PC-9 (cell line): Measurements from ENCODE around the gene ODF2. TPM values are rescaled to one million over a fixed set of nuclear protein-coding genes. Genes with fewer than 3 reads are reported as not detected.

Experiments used
- BruUV-seq: library from RNA; stranded (reverse); fragments of 400-500 nt; replicated peaks from 2 replicates; lab custom pipeline; 2021; lab: Mats Ljungman, UMichigan
- CTCF ChIA-PET: fragments of 300-600 bp; sonication (Branson Sonifier 250); formaldehyde crosslinking; loops from one replicate; lab custom pipeline; 2022; ENCODE audit warnings: antibody characterized with exemption; lab: Charles Lee
- POLR2A ChIA-PET: fragments of 300-600 bp; sonication (Branson Sonifier 250); formaldehyde crosslinking; loops from one replicate; lab custom pipeline; 2022; ENCODE audit warnings: antibody characterized with exemption; ENCODE audit not compliant: unreplicated experiment; lab: Charles Lee
- DNase-seq, 2 experiments: peaks; one replicate each; pipeline versions ENCODE4 v3.0.0 to v3.0.0-alpha.2; 2015 to 2022; ENCODE audit warnings: mixed read lengths in 1 of 2
- H2AFZ ChIP-seq: fragments of 200-600 bp; sonication (generic); 2 replicates; pipeline ENCODE4 v1.8.1; 2017; ENCODE audit warnings: antibody characterized with exemption
- H3F3A ChIP-seq: fragments of 200-600 bp; sonication (generic); 2 replicates; pipeline ENCODE4 v1.8.1; 2017; ENCODE audit warnings: antibody characterized with exemption, mild to moderate bottlenecking, low read depth; ENCODE audit not compliant: insufficient read depth
- H3K27ac ChIP-seq: fragments of 200-600 bp; sonication (generic); 2 replicates; pipeline ENCODE4 v1.6.1; 2016; ENCODE audit warnings: mixed run types
- H3K27me3 ChIP-seq: fragments of 200-600 bp; sonication (generic); 2 replicates; pipeline ENCODE4 v1.6.1; 2016; ENCODE audit warnings: low read depth, mixed run types; ENCODE audit not compliant: insufficient read depth
- H3K36me3 ChIP-seq: fragments of 200-600 bp; sonication (generic); 2 replicates; pipeline ENCODE4 v1.6.1; 2016; ENCODE audit warnings: low read depth, mixed run types
- H3K4me1 ChIP-seq: fragments of 200-600 bp; sonication (generic); replicated peaks from 2 replicates; pipeline ENCODE4 v1.6.1; 2016; ENCODE audit warnings: mixed run types; ENCODE audit not compliant: insufficient read depth
- H3K4me2 ChIP-seq: fragments of 200-600 bp; sonication (generic); 2 replicates; pipeline ENCODE4 v1.6.1; 2017; ENCODE audit warnings: mixed run types
- H3K4me3 ChIP-seq: fragments of 200-600 bp; sonication (generic); 2 replicates; pipeline ENCODE4 v1.6.1; 2016; ENCODE audit warnings: mixed run types
- H3K79me2 ChIP-seq: fragments of 200-600 bp; sonication (generic); 2 replicates; pipeline ENCODE4 v1.6.1; 2017; ENCODE audit warnings: low read depth, mixed run types
- H3K9me2 ChIP-seq: fragments of 200-600 bp; sonication (generic); 2 replicates; pipeline ENCODE4 v1.8.1; 2017; ENCODE audit warnings: mild to moderate bottlenecking; ENCODE audit not compliant: insufficient read depth
- H3K9me3 ChIP-seq: fragments of 200-600 bp; sonication (generic); 2 replicates; pipeline ENCODE4 v1.8.1; 2016; ENCODE audit warnings: low read depth; ENCODE audit not compliant: insufficient read depth
- H4K20me1 ChIP-seq: fragments of 200-600 bp; sonication (generic); 2 replicates; pipeline ENCODE4 v1.8.1; 2017; ENCODE audit not compliant: insufficient read depth
- CTCF ChIP-seq: fragments of 200-600 bp; sonication (generic); conservative IDR thresholded peaks from 2 replicates; pipeline ENCODE4 v1.6.1; 2017; ENCODE audit warnings: mixed run types, antibody characterized with exemption, mild to moderate bottlenecking, moderate library complexity
- EZH2 ChIP-seq: fragments of 200-600 bp; sonication (generic); IDR thresholded peaks from 2 replicates; pipeline ENCODE4 v1.8.0; 2017; ENCODE audit warnings: antibody characterized with exemption, low read depth
- intact Hi-C: fragments of 100-400 bp; cut with micrococcal nuclease; formaldehyde crosslinking; loops from one replicate; pipeline ENCODE4 v1.10.0; 2022; ENCODE audit not compliant: unreplicated experiment
- total RNA-seq: library from RNA; stranded (reverse); gene quantifications from 2 replicates; pipeline ENCODE4 v1.2.3, GENCODE V29; 2021

ODF2 gene
- total RNA-seq, 1 experiment from 2014 or later: 58.2 TPM

- intact Hi-C loops: no loop called here
These were observed 93.1 kb downstream of the ODF2 start for GRCh38 chr9:128548876-128549275.

GRCh38 chr9:128550226-128550625 is 94.4 kb downstream of the ODF2 start:
- CTCF ChIA-PET: no interaction called here
- no peak overlapping the region for H2AFZ ChIP-seq
- intact Hi-C loops: loop anchor here (5.0 to 10.0 kb wide), 2 partner anchors 423 to 505 kb away; partner anchors contain the start of gene PTGES2

More at GRCh38 chr9:128548876-128549275, 93.1 kb downstream of the ODF2 start:
- Histone ChIP-seq H3K9me3 (no peaks in the 10 kb centered on the region), H4K20me1 (no peaks in the 10 kb centered on the region), H3K79me2 (peaks cover 11% of the 10 kb centered on the region), H3K9me2 (no peaks in the 10 kb centered on the region), H3K4me2 (no peak overlapping the region), H3K27me3 (no peaks in the 10 kb centered on the region), H3K4me3 (no peak overlapping the region), H2AFZ (no peak overlapping the region), H3F3A (peaks cover 7% of the 10 kb centered on the region; the same call in 1 of the 2 replicates), H3K4me1 (peaks cover 5% of the 10 kb centered on the region), H3K36me3 (no peaks in the 10 kb centered on the region), H3K27ac (no peak overlapping the region)
- CTCF ChIA-PET: no interaction called here
- DNase-seq: no peak
- POLR2A ChIA-PET: no interaction called here
- BruUV-seq: no TSS peak
- no peak for TF ChIP-seq EZH2
- no peak for TF ChIP-seq CTCF

More at GRCh38 chr9:128550226-128550625, 94.4 kb downstream of the ODF2 start:
- no peaks in the 10 kb centered on the region for H3K36me3 ChIP-seq
- H3K9me3 ChIP-seq: no peaks in the 10 kb centered on the region
- H3K27me3 ChIP-seq: no peaks in the 10 kb centered on the region
- no peak for DNase-seq
- TF ChIP-seq EZH2: no peak
- H3K4me3 ChIP-seq: no peak overlapping the region
- peaks cover 24% of the 10 kb centered on the region for H3K79me2 ChIP-seq
- no peaks in the 10 kb centered on the region for H3K9me2 ChIP-seq
- H3F3A ChIP-seq: peaks cover 19% of the 10 kb centered on the region; the same call in 1 of the 2 replicates
- no peak overlapping the region for H3K4me2 ChIP-seq
- H3K4me1 ChIP-seq: peaks cover 18% of the 10 kb centered on the region
- no TSS peak for BruUV-seq
- H3K27ac ChIP-seq: no peak overlapping the region
- peaks cover 9% of the 10 kb centered on the region; the same call in 1 of the 2 replicates for H4K20me1 ChIP-seq
- POLR2A ChIA-PET: interaction anchor here (0.7 kb wide), 1 partner anchor 1206 kb away, joined by 4 read pairs; no protein-coding TSS in a partner anchor

Other genes starting within 250 kb of the ODF2 start
- 175 and 188 TPM in 2 replicates for gene GOLGA2, start 180.0 kb upstream of the ODF2 start, total RNA-seq
- gene SWI5, start 179.7 kb upstream of the ODF2 start, total RNA-seq: 70.4 and 86.0 TPM in 2 replicates
- gene TRUB2, start 133.6 kb upstream of the ODF2 start, total RNA-seq: 47.6 and 62.1 TPM in 2 replicates
- gene COQ4, start 133.2 kb upstream of the ODF2 start, total RNA-seq: 81.8 and 89.5 TPM in 2 replicates
- 27.3 and 30.4 TPM in 2 replicates for gene SLC27A4, start 115.5 kb upstream of the ODF2 start, total RNA-seq
- 98.1 and 101 TPM in 2 replicates for gene URM1, start 84.6 kb upstream of the ODF2 start, total RNA-seq
- 87.2 and 111 TPM in 2 replicates for gene CERCAM, start 35.1 kb upstream of the ODF2 start, total RNA-seq
- gene GLE1, start 48.7 kb downstream of the ODF2 start, total RNA-seq: 67.2 and 74.2 TPM in 2 replicates
- 214 and 239 TPM in 2 replicates for gene SPTAN1, start 96.6 kb downstream of the ODF2 start, total RNA-seq
- 225 and 263 TPM in 2 replicates for gene DYNC2I2, start 200.8 kb downstream of the ODF2 start, total RNA-seq
- 539 and 738 TPM in 2 replicates for gene SET, start 233.2 kb downstream of the ODF2 start, total RNA-seq
- gene PKN3, start 246.5 kb downstream of the ODF2 start, total RNA-seq: 5.5 and 9.1 TPM in 2 replicates